MM.1S (cell line): ENCODE data around the gene ASTN1.

Experiments
- DNase-seq: peaks from one replicate; pipeline ENCODE4 v3.0.0-alpha.2; 2015
- H2AFZ ChIP-seq: fragments of 300-600 bp; sonication (generic); 2 replicates; pipeline ENCODE4 v1.6.0; 2016; ENCODE audit warnings: antibody characterized with exemption, low read length
- H3F3A ChIP-seq: fragments of 300-600 bp; sonication (generic); 2 replicates; pipeline ENCODE4 v1.6.1; 2016; ENCODE audit warnings: mild to moderate bottlenecking, antibody characterized with exemption, low read length, moderate library complexity, mixed read lengths; ENCODE audit not compliant: insufficient read depth
- H3K27ac ChIP-seq: fragments of 300-600 bp; sonication (generic); 2 replicates; pipeline ENCODE4 v1.5.1; 2016; ENCODE audit warnings: mild to moderate bottlenecking, low read length
- H3K27me3 ChIP-seq: fragments of 300-600 bp; sonication (generic); replicated peaks from 2 replicates; pipeline ENCODE4 v1.6.0; 2016; ENCODE audit warnings: low read length; ENCODE audit not compliant: insufficient read depth
- H3K36me3 ChIP-seq: fragments of 300-600 bp; sonication (generic); replicated peaks from 2 replicates; pipeline ENCODE4 v1.6.1; 2016; ENCODE audit warnings: mild to moderate bottlenecking, low read length, mixed read lengths; ENCODE audit not compliant: insufficient read depth
- H3K4me1 ChIP-seq: fragments of 300-600 bp; sonication (generic); 2 replicates; pipeline ENCODE4 v1.6.1; 2016; ENCODE audit warnings: low read length, mixed read lengths
- H3K4me2 ChIP-seq: fragments of 300-600 bp; sonication (generic); 2 replicates; pipeline ENCODE4 v1.6.0; 2016; ENCODE audit warnings: low read depth, low read length
- H3K4me3 ChIP-seq: fragments of 300-600 bp; sonication (generic); 2 replicates; pipeline ENCODE4 v1.5.1; 2016; ENCODE audit warnings: low read length, mixed read lengths
- H3K79me2 ChIP-seq: fragments of 300-600 bp; sonication (generic); 2 replicates; pipeline ENCODE4 v1.6.1; 2016; ENCODE audit warnings: mixed run types, low read length, mixed read lengths
- H3K9ac ChIP-seq: fragments of 300-600 bp; sonication (generic); 2 replicates; pipeline ENCODE4 v1.6.1; 2016; ENCODE audit warnings: low read length, mixed read lengths
- H3K9me2 ChIP-seq: fragments of 300-600 bp; sonication (generic); replicated peaks from 2 replicates; pipeline ENCODE4 v1.6.1; 2016; ENCODE audit warnings: mild to moderate bottlenecking, low read length, mixed read lengths; ENCODE audit not compliant: insufficient read depth
- H3K9me3 ChIP-seq: fragments of 300-600 bp; sonication (generic); replicated peaks from 2 replicates; pipeline ENCODE4 v1.6.1; 2016; ENCODE audit warnings: mild to moderate bottlenecking, low read length, mixed read lengths; ENCODE audit not compliant: insufficient read depth
- H4K20me1 ChIP-seq: fragments of 300-600 bp; sonication (generic); 2 replicates; pipeline ENCODE4 v1.6.1; 2016; ENCODE audit warnings: mild to moderate bottlenecking, low read length, moderate library complexity, mixed read lengths; ENCODE audit not compliant: insufficient read depth
- CTCF ChIP-seq: fragments of 300-600 bp; sonication (generic); IDR thresholded peaks from 2 replicates; pipeline ENCODE4 v1.5.1; 2016; ENCODE audit warnings: antibody characterized with exemption, low read length, mixed read lengths
- EZH2 ChIP-seq: fragments of 300-600 bp; sonication (generic); optimal IDR thresholded peaks from 2 replicates; pipeline ENCODE3; 2017; ENCODE audit warnings: low read depth, mild to moderate bottlenecking, antibody characterized with exemption, low read length, mixed read lengths
- EZH2phosphoT487 ChIP-seq: fragments of 300-600 bp; sonication (generic); IDR thresholded peaks from 2 replicates; pipeline ENCODE4 v1.6.1; 2018; ENCODE audit warnings: antibody characterized with exemption, low read length

The ASTN1 gene

DNA sequence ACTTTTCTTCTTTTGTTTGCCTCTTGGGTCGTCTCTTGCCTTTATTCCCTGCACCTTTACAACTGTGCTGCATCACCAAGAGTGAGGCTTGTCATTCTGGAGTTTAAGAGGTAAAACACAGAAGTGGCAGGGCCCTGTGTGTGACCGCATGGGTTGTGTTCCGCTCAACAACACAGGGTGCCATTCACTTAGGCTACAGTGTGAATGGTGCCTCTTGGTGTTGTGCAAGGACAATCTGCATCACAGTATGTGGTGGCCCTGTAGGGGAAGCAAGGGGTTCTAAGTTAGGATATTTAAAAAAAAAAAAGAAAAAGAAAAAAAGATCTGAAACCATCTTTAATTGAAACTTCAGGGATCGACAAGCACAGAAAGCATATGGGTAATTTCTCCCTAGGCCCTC, 44.4 kb upstream of the ASTN1 start:
- Histone ChIP-seq H3F3A (no peaks in the 10 kb centered on the region), H3K9ac (no peak overlapping the region), H4K20me1 (no peaks in the 10 kb centered on the region), H2AFZ (no peak overlapping the region), H3K4me1 (no peaks in the 10 kb centered on the region), H3K27me3 (no peaks in the 10 kb centered on the region), H3K9me3 (no peaks in the 10 kb centered on the region), H3K36me3 (no peaks in the 10 kb centered on the region), H3K4me3 (no peak overlapping the region), H3K4me2 (no peak overlapping the region), H3K79me2 (no peaks in the 10 kb centered on the region), H3K27ac (no peak overlapping the region), H3K9me2 (no peaks in the 10 kb centered on the region)
- DNase-seq = no peak
- TF ChIP-seq EZH2phosphoT487 (no peak), EZH2 (no peak), CTCF (no peak)

DNA sequence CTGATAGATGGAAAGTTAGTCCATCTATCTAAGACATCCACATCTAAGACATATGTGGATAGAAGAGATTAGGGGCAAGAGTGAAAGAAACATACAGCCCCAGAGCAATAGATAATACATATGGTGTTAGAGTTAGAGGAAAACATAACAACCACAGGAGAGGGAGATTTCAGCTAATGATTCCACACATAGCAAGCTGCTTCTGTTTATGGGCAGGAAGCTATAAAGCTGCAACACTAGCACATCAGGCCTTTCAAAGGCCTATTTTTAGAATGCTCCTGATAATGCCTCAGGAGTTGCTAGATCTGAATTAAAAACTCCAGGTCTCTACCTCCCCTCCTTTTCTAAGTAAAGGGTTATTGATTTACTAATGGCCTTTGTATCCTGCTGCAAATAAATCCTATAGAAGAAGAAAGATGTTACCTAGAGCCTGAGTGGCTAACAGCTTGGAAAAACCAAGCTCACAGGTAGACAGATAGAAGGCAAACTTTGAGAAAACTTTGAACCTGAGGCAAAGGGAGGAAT, 42.4 kb upstream of the ASTN1 start:
- Histone ChIP-seq H3K9me3 (no peaks in the 10 kb centered on the region), H3K27ac (no peak overlapping the region)

GRCh38 chr1:177200290-177200689, 35.8 kb upstream of the ASTN1 start:
- Histone ChIP-seq H3K79me2 (no peaks in the 10 kb centered on the region), H3K9ac (no peak overlapping the region), H3K4me3 (no peak overlapping the region), H3K4me1 (no peaks in the 10 kb centered on the region), H3K36me3 (no peaks in the 10 kb centered on the region), H3K27me3 (no peaks in the 10 kb centered on the region), H3K9me3 (no peaks in the 10 kb centered on the region), H3F3A (no peaks in the 10 kb centered on the region), H3K4me2 (no peak overlapping the region), H4K20me1 (no peaks in the 10 kb centered on the region), H3K27ac (no peak overlapping the region), H2AFZ (no peak overlapping the region), H3K9me2 (no peaks in the 10 kb centered on the region)
- TF ChIP-seq EZH2phosphoT487 (no peak), EZH2 (no peak), CTCF (no peak)
- DNase-seq = no peak

More for the DNA sequence above, 42.4 kb upstream of the ASTN1 start:
- H2AFZ ChIP-seq = no peak overlapping the region
- no peaks in the 10 kb centered on the region for H3K27me3 ChIP-seq
- H3F3A ChIP-seq = no peaks in the 10 kb centered on the region
- no peaks in the 10 kb centered on the region for H3K36me3 ChIP-seq
- H3K9me2 ChIP-seq = no peaks in the 10 kb centered on the region
- no peak for TF ChIP-seq CTCF
- no peak for TF ChIP-seq EZH2
- TF ChIP-seq EZH2phosphoT487 = no peak
- H3K4me3 ChIP-seq = no peak overlapping the region
- H3K9ac ChIP-seq = no peak overlapping the region
- H3K4me2 ChIP-seq = no peak overlapping the region
- no peaks in the 10 kb centered on the region for H4K20me1 ChIP-seq
- no peaks in the 10 kb centered on the region for H3K4me1 ChIP-seq
- DNase-seq = no peak
- H3K79me2 ChIP-seq = no peaks in the 10 kb centered on the region
